Glutamatergic neuron (in vitro differentiated cells): Measurements from ENCODE around the gene TUBGCP2. TPM values are rescaled to one million over a fixed set of nuclear protein-coding genes. Genes with fewer than 3 reads are reported as not detected.

Source experiments
- DNase-seq: peaks from one replicate; pipeline ENCODE4 v3.0.0; 2022
- H3K27ac Mint-ChIP-seq: one replicate; pipeline ENCODE4 v1.8.0; 2020; ENCODE audit warnings: mild to moderate bottlenecking, mixed read lengths, inconsistent platforms; ENCODE audit not compliant: unreplicated experiment
- H3K27me3 Mint-ChIP-seq: one replicate; pipeline ENCODE4 v1.8.0; 2020; ENCODE audit warnings: mild to moderate bottlenecking, moderate library complexity, mixed read lengths, inconsistent platforms; ENCODE audit not compliant: unreplicated experiment
- H3K36me3 Mint-ChIP-seq: one replicate; pipeline ENCODE4 v1.8.0; 2020; ENCODE audit warnings: mild to moderate bottlenecking, mixed read lengths, inconsistent platforms; ENCODE audit not compliant: unreplicated experiment
- H3K4me1 Mint-ChIP-seq: one replicate; pipeline ENCODE4 v1.8.0; 2020; ENCODE audit warnings: mild to moderate bottlenecking, low read depth, mixed read lengths, inconsistent platforms; ENCODE audit not compliant: unreplicated experiment
- H3K4me3 Mint-ChIP-seq: one replicate; pipeline ENCODE4 v1.8.0; 2020; ENCODE audit warnings: mild to moderate bottlenecking, mixed read lengths, inconsistent platforms; ENCODE audit not compliant: unreplicated experiment
- H3K9me3 Mint-ChIP-seq: one replicate; pipeline ENCODE4 v1.8.0; 2020; ENCODE audit warnings: mild to moderate bottlenecking, moderate library complexity, mixed read lengths, inconsistent platforms; ENCODE audit not compliant: unreplicated experiment
- total RNA-seq: library from RNA; stranded (reverse); fragmentation: NEBNext Ultra II Directional; extraction: Animal tissue kit (Norgen Biotek cat#: 25700); gene quantifications from one replicate; pipeline ENCODE4 v1.2.1, GENCODE V29; 2021; ENCODE audit not compliant: unreplicated experiment
- TF ChIP-seq, protein P1 (sequence below): fragments of 200-600 bp; sonication (generic); IDR thresholded peaks from one replicate; pipeline ENCODE4 v1.5.0; 2021; ENCODE audit not compliant: partially characterized antibody, unreplicated experiment

Gene TUBGCP2
- total RNA-seq, 1 donor from 2014 or later: 61.4 TPM

DNA sequence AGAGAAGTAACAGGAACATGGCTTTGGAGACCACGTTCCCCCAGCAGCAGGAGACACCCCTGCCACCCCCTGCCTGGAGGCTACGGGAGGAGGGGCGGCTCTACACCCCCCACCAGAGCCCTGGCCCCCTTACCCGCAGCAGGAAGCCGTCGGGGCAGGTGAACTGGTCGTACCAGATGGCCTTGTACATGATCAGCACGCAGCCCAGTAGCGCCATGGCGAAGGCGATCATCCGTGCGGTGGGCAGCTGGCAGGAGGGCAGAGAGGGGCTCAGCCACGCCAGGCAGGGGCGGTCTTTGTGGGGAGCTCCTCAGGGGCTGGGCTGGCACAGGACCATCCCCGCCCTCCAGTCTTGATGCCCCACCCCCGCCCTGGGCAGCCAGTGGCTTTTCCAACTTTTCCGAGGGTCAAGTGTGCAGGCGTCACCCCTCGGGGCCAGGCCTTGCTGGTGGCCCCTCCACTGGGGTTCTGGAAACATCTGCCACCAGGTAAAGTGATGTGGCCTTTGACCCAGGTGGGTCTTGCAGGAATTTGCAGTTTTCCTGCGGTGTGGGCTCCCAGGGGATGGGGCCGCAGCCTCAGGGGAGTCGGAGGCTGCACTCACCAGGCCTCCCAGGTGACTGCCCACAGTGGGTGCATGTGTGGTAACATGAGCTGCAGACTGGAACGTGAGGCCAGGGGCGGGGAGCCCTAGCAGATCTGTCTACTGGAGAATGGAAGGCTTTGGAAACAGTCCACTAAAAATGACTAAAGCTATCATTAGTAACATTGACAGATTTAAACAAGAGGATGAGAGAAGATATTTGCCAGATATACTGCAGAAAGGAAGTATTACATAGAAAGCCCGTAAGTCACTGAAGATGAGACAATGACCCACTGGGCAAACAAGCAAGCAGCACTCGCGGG is 18.3 kb upstream of the TUBGCP2 start:
- no peak for DNase-seq
- Mint-ChIP-seq H3K4me1 (peaks cover 9% of the 10 kb centered on the region), H3K9me3 (peaks cover 3% of the 10 kb centered on the region), H3K36me3 (peaks cover 11% of the 10 kb centered on the region), H3K27me3 (peaks cover 4% of the 10 kb centered on the region), H3K27ac (no peak overlapping the region), H3K4me3 (no peak overlapping the region)
- TF ChIP-seq, protein P1, sequence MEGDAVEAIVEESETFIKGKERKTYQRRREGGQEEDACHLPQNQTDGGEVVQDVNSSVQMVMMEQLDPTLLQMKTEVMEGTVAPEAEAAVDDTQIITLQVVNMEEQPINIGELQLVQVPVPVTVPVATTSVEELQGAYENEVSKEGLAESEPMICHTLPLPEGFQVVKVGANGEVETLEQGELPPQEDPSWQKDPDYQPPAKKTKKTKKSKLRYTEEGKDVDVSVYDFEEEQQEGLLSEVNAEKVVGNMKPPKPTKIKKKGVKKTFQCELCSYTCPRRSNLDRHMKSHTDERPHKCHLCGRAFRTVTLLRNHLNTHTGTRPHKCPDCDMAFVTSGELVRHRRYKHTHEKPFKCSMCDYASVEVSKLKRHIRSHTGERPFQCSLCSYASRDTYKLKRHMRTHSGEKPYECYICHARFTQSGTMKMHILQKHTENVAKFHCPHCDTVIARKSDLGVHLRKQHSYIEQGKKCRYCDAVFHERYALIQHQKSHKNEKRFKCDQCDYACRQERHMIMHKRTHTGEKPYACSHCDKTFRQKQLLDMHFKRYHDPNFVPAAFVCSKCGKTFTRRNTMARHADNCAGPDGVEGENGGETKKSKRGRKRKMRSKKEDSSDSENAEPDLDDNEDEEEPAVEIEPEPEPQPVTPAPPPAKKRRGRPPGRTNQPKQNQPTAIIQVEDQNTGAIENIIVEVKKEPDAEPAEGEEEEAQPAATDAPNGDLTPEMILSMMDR: no peak

DNA sequence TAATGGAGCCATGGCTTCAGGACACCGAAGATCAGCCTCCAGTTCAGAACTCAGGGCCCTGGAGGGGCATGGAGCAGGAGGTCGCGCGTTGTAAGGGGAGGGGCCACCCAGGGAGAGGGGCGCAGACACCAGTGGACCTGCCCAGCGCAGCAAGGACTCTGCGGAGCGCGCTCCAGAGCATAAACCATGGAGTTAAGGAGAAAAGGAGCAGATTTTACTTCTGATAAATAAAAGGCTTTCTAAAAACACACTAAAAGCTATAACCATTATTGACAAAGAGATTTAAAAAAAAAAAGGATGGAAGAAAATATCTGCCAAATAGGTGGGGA is 17.5 kb upstream of the TUBGCP2 start:
- TF ChIP-seq, protein P1: no peak
- H3K4me3 Mint-ChIP-seq: peak overlapping the region; percentile 83
- peaks cover 2% of the 10 kb centered on the region for H3K27me3 Mint-ChIP-seq
- H3K36me3 Mint-ChIP-seq: peaks cover 4% of the 10 kb centered on the region
- H3K27ac Mint-ChIP-seq: peak overlapping the region; percentile 57
- peaks cover 9% of the 10 kb centered on the region for H3K4me1 Mint-ChIP-seq
- no peak for DNase-seq
- H3K9me3 Mint-ChIP-seq: peaks cover 3% of the 10 kb centered on the region

DNA sequence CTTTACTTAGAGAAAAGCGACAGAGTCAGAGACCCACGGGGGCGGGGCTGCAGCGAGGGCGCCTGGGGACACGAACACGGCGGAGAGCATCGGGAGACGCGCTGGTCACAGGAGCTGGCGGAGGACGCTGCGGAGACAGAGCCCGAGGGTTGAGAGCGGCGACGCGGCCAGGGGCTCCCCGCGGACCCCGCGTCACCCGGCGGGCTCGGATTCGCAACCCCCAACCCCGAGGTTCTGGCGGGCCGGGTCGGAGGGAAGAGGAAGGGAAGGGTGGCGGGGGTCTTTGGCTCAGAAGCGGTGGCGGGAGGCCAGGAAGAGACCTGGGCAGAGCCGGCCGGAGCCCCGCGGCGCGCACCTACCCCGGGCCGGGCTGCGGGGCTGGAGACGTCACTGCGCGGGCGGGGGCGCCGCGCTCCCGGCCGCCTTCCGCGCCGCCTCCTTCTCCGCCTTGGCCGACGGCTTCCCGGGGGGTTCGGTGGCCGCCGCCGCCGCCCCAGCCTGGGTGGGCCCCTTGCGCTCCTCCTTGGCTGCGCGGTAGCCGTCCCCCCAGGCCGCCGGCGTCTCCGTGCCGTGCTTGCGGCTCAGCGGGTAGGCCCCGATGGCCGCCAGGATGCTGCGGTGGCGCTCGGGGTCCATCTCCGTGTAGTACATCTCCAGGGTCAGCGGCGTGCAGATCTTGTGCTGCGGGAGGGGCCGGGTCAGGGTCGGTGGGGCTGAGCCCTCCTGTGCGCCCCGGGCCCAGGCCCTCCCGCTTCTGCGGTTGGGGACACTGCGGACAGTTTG is 17.0 kb upstream of the TUBGCP2 start:
- peaks cover 3% of the 10 kb centered on the region for H3K9me3 Mint-ChIP-seq
- H3K4me1 Mint-ChIP-seq: peaks cover 9% of the 10 kb centered on the region
- H3K36me3 Mint-ChIP-seq: peaks cover 4% of the 10 kb centered on the region
- H3K4me3 Mint-ChIP-seq: peak overlapping the region; percentile 88
- H3K27me3 Mint-ChIP-seq: peaks cover 2% of the 10 kb centered on the region
- TF ChIP-seq, protein P1: no peak
- H3K27ac Mint-ChIP-seq: peak overlapping the region; percentile 57
- peak; percentile 71 for DNase-seq

DNA sequence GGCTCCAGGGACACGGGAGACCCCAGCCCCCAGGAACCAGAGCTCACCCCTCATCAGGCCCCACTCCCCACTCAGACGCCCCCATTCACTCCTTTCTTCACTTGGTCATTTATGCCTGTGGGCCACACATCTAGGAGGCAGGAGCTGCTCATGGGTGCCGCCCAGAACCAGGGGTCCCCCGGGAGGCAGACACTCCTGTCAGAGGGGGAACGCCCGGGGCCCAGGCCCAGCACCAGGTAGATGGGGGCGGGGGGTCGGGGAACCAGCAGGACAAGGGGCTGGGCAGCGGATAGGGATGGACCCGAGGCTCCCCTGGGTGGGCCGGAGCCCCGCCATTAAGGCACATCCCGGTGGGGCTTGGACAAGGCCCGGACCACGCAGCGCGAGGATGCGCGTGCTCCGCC is 16.2 kb upstream of the TUBGCP2 start:
- DNase-seq: no peak
- peaks cover 9% of the 10 kb centered on the region for H3K9me3 Mint-ChIP-seq
- TF ChIP-seq, protein P1: no peak
- H3K4me3 Mint-ChIP-seq: no peak overlapping the region
- peaks cover 9% of the 10 kb centered on the region for H3K4me1 Mint-ChIP-seq
- peaks cover 2% of the 10 kb centered on the region for H3K27me3 Mint-ChIP-seq
- peaks cover 10% of the 10 kb centered on the region for H3K36me3 Mint-ChIP-seq
- no peak overlapping the region for H3K27ac Mint-ChIP-seq
